NCI-H460 (cell line): ENCODE data around the gene GRPEL2. TPM values are rescaled to one million over a fixed set of nuclear protein-coding genes. Genes with fewer than 3 reads are reported as not detected.

Experiments used
- DNase-seq: peaks from one replicate; pipeline ENCODE4 v3.0.0-alpha.2; 2016; ENCODE audit warnings: low read depth; ENCODE audit errors: extremely low read depth
- total RNA-seq: library from RNA; depleted of rRNA; stranded (reverse); fragments of >200 nt; shearing (Covaris generic); gene quantifications from 2 replicates; pipeline ENCODE4 v1.2.3, GENCODE V29; 2014

Gene GRPEL2
- total RNA-seq, 1 experiment from 2014 or later: 92.3 TPM

DNA sequence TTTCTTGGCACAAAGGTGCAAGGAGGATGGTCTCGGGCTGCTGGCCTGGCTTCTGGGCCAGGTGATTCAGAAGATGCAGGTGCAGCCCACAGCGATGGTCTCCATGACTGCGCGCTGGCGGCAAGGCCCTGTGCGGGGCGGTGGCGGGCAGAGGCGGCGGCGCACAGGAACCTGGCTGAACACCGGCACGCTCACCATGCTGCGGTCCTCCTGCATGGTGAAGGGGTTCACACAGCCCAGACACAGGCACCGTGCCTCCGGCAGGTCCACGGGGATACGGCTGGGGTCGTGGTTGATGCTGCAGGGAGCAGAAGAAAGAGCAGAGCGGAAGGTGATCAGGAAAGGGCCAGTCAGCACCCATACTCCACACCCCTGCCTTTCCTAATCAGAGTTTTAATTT lies 29.0 kb downstream of the GRPEL2 start:
- no peak for DNase-seq

DNA sequence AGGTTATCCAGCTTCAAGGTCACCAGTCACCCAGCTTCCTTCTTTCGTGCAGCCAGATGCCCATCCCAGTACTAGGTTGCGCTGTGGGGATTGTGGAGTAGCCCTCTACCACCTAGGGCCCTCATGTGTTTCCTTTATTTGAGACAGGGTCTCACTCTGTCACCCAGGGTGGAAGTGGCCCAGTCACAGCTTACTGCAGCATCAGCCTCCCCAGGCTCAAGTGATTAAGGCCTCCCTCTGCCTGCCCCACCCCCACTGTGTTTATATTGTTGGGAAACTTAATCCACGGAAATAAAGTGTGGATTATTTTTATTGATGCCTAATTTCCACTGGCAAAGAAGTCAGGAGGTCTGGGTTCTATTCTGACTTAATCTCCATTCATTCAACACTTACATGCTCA lies 29.5 kb downstream of the GRPEL2 start:
- DNase-seq: no peak

DNA sequence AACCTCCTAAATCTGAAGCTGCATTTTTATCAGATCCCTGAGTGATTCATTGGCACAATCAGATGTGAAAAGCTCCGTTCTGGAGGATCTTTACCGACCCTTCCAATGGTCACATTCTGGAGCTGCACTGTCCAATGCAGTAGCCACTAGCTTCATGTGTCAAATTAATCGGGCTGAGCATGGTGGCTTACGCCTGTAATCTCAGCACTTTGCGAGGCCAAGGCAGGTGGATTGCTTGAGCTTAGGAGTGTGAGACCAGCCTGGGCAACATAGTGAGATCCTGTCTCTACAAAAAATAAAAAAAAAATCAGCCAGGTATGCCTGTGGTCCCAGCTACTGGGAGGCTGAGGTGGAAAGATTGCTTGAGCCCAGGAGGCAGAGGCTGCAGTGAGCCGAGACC lies 30.1 kb downstream of the GRPEL2 start:
- DNase-seq: no peak

DNA sequence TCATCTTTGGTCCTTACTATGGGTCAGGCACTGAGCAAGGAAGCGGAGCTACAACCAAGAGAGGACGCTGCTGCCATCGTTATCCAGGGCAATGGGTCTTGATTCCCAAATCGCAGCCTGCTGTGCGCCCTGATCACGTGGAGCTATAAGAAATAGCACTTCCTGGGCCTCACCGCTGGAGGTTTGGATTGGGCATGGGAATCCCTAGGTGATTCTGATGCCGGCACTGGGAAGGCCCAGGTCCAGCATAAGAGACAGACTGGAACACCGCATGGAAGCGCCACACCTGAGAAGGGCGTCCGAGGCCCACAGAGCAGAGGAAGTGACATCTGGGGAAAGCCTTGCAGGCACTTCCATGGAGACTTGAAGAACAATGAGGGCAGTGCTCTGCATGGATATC lies 30.8 kb downstream of the GRPEL2 start:
- no peak for DNase-seq

DNA sequence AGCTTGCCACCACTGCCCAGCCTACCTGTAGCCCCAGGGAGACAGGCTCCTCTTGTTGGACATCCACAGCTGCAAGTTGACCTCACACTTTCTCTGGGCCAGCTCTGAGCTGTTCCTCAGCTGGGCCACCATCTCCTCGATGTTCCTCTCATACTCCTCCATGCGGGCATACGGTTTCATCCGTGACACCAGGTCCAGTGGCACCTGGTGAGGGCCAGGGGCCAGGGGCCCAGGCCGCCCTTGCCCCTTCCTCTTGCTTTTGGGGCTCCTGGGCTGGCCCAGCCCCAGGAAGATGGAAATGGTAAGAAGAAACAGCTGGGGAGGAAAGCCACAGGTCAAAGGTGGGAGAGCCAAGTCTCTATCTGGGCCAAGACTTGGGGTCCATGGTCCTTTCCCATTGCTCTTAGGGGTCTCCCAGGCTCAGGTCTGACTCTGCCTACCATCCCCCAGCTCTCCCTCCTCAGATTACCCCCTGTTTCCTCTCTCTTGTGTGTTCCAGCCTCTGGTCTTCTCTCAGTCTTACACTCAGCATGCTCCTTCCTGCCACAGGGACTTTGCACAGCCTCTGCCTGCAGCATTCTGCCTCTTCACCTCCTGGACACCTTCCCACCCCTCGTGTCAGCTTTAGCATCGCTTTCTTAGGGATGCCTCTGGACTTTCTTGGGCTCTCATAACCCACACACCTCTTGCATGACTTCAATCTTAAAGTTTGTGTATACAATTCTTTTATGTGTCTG lies 31.6 kb downstream of the GRPEL2 start:
- no peak for DNase-seq

DNA sequence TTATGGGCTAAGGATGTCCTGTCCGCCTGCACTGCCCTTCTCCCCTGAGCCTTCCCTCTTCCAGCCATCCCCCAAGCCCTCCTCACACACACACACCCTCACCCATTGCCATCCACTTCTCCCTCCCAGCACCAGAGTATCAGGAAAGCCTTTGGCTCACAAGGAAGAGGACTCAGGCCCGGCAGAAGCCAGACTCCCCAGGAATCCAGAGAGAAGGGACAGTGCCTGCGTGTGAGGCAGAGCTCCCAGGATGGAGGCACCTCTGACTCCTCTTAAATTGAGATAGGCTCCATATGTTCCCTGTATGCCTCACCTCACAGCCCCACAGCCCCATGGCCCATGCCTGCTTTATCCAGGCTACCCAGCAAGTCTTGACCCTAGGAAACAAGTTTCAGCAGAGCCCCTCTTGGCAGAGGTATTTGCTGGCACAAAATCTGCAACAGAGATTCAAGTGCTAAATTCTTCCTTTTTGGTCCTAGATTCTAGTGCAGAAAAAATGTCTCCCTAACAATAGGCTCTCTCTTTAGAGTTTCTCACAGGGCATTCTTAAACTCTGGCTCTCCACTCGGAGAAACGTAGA lies 33.0 kb downstream of the GRPEL2 start:
- DNase-seq: no peak

DNA sequence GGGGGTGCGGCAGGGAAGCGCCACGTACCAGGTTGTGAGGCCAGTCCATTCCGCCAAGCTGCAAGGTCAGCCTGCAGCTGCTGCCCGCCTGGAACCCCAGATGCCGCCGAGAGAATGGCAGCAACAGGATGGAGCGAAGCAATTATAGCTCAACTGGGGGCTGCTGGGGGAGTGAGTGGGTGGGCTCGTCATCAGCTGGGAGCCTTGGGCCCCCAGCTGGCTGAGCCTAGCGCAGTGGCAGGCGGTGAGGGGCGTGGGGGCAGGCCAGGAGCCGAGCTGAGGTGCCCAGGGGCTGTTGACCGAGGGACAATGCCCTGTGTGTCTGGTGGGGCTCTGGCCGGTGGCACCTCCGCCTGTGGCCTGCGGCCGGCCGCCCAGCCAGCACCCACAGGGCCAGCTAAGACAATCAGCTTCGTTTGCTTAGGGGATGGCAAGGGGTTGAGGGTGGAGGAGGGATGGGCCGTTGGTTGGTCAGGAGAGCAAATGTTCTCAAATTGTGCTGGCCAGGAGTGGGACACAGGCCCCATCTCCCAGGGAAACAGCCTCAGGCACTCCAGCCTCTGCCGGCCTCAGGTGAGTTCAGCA lies 34.0 kb downstream of the GRPEL2 start, which contains the start of gene IL17B:
Gene IL17B (minus strand): TSS at position 116 of the 585 bp plus-strand sequence. CDS start 67 bp downstream, at position 49.
- no peak for DNase-seq

DNA sequence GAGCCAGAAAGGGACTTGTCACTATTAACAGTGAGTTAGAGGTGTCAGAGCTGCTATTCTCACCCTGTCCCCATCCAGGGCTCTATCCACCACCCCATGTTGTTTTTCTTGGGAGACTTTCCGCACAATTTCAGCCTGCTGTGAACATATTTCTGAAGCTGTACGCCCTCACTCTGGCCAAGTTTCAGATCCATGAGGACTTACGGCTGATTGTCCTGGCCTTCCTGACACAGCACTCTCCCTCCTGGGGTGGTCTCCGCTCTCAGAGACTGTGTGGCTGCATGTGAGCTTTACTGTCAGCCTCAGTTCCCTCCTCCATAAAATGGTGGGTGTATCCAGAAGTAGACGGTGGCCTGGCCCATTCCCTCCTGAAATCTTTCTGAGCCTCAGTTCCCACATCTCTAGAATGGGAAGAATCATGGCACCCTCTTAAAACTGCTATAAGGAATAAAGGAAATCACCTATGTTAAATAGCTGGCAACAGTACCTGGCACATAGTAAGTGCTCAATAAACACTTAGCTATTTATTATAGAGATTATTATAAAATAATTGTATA lies 34.6 kb downstream of the GRPEL2 start:
- no peak for DNase-seq

DNA sequence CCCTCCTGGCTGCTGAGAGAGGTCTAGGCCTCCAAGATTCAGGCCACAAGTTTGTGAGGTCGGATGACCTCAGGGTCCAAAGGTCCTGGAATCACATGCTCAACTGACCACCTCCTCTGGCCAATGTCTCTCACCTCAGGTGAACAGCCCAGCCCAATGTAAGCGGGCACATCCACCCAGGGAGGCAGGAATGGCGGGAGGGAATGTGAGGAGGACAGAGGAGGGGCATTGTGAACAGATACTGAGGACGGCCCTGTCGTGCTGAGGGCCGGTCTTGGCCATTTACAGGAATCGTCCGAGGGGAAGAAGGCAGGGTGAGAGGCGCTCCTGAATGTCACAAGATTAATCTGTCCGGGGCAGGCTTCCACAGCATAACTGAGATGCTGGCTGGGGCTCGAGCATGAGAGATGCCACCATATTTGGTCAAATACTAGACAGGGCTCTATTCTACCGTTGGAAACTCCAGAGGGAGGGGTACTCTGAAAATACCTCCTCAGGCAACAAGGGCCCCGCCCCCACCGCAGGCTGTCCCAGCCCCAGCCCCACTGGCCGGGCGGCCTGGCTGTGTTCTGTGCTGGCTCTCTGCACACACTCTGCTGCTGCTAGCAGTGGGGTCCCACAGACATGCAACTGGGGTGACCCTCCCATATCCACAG lies 35.3 kb downstream of the GRPEL2 start:
- DNase-seq: no peak

DNA sequence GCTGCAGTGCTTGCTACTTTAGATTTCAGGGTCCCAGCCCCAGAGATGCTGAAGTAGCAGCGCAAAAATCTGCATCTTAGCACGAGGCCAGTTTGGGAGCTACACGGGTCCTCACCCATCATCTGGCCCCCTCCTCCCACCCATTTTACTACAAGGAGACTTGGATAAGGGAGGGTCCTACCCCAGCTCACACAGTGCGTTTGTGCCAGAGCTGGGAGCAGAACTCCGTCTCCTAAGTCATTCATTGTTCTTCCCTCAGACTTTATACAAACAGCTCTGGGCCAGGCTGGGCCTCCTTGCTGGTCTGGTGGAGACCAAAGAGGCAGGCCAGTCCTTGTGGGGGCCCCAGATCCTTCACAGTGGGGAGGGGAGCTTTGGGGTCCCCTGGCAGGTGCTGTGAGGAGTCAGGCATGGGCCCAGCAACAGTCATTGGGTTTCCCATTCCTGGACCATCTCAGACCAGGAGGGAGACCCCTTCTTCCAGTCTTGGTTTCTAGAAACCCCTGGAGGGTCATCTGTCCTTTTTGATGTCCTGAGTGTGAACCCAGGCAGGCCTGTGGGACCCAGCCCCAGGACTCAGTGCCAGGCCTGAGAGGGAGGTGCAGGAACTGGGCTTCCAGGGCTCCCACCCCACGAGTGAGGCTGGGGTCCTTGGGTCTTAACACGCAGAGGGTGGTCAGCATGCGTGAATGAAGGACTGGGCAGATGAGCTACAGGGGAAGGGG lies 36.1 kb downstream of the GRPEL2 start:
- DNase-seq: no peak

DNA sequence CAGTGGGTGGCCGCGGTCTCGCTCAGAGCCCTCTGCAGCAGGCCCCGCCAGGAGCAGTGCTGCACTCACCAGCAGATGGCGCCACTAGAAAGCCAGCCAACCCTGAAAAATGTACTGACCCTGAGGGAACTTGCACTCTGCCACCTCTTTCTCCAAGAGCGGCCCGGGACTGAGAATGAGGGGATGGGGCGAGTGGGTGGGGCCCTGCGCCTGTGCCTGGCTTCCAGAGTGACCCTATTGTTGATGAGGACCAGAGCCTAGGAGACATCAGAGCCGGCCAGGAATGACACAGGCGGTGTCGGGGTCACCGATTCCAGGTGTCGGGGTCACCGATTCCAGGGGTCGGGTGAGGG lies 36.7 kb downstream of the GRPEL2 start:
- peak; percentile 65 for DNase-seq

DNA sequence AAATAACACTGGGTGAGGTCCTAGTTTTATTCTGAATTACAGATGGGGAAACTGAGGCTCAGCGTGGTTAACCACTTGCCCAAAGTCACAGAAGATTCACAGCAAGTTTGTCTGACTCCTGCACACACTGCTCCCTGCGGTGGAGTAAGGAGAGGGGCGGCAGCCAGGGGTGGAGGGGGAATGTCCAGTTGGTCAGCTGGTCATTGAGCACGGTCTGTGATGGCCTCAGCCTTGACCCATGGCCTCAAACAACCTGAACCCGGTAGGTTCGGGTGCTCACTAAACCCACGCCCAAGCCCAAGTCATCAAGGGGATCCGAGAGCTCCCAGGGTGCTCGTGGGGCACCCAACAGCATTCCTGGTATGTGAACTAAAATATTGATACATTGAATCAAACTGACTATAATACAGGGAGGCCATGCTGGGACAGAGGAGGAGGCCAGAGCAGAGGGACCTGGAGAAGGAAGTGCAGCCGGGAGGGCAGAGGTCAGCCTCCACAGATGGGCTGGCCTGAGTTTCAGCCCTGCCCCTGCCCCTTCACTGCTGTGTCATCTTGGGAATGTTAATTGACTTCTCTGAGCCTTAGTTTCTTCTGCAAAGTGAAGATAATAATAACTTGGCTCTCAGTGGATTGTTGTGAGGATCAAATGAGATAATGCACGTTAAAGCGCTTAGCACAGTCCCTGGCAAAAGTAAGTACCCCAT lies 37.4 kb downstream of the GRPEL2 start:
- DNase-seq: no peak

DNA sequence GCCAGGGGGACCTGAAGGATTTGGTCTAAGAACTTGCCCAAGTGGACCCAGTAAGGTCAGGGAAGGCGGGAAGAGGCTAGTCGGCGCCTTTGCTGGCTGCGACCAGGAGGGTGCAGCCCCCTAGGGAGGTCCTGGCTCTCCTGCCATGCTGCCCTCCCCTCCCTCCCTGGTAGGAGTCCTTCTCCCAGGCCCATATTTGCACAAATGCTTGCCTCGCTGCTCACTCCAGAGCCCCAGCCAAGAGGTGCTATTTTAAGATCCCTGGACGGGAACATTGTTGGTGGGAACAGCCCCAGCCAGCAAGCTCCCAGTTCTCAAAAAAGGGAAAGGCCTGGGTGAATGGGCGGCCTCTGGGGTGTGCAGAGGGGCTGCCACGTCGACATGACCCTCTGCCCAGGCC lies 38.1 kb downstream of the GRPEL2 start:
- no peak for DNase-seq

DNA sequence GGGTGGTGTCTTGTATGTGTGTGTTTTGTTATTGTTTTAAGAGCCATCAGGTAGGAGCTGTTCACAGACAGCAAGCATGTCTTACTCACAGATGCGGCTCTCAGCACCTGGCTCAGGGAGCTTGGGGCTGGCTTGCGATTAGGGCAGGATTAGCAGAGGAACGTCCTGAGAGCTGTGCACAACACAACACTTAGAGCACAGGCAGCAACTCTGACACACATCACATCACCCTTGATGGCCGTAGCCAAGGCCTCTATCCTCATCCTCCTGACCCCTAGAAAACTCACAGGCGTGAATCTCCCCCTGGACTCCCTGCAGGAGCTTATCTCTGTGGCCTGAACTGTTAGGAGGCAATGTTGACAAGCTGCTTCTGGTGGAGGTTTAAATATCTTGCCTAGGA lies 40.9 kb downstream of the GRPEL2 start:
- DNase-seq: no peak

DNA sequence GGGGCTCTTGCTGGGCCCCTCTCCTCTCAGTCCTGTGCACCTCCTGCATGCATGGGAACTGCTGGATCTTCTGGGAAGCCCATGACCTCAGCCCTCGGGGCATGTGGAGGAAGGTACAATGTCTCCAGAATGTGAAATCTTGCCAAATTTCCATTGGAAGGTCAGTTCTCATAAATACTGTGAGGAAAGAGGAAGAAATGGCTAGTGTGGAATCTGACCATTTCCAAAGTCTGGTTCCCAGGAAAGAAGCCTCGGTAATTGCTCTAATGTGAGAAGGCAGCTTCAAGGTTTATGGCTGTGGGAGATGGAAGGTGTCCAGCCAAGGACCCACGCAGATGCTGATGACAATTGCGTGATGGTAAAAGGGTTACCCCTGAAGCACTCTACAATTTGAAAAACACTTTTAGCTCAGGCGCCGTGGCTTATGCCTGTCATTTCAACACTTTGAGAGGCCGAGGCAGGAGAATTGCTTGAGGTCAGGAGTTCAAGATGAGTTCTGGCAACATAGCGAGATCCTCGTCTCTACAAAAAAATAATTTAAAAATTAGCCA lies 41.9 kb downstream of the GRPEL2 start:
- DNase-seq: no peak

DNA sequence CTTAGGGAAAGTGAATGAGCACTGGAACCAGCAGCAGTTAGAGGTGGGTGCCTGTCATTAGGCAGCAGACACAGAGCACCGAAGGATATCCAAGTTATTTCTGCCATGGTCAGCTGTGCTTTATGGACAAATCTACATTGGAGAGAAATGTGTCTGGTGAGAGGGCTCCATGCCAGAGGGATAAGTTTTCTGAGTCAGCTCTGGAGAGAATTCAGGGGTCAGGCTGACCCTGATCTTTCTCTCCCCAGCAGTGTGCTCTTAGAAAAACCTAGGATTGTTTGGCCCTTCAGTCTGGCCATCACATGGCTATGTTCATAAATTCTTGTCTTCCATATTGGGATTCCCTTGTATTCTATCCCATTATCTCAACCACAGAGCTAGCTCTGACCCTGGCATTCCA lies 42.7 kb downstream of the GRPEL2 start:
- DNase-seq: no peak

DNA sequence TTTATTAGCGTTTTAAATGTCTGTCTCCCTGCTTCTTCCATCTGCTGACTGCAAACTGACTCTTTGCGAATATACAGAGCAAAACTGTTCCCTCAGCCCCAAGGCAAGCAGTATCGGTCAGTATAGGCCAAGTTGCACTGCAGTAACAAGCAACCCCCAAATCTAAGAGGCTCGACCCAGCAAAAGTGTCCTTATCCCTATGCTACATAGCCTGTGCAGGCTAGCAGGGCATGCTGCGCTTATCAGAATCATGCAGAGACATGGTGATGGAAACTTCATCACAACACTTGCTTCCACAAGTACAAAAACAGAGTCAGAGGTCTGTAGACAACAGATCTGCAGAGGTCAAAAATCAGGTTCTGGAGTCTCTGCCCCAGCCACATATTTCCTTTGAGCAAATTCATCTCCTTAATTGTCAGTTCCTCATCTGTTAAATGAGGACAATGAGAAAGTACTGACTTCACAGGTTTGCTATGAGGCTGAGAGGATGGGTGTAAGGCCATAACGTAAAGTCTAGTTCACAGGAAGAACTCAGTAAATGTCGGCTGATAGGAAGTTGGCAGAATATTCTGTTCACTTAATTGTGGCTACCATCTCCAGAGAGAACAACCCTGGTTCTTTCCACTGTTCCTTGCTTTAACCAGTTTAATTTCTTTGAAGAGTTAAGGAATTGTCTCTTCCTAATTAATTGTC lies 43.3 kb downstream of the GRPEL2 start:
- no peak for DNase-seq

DNA sequence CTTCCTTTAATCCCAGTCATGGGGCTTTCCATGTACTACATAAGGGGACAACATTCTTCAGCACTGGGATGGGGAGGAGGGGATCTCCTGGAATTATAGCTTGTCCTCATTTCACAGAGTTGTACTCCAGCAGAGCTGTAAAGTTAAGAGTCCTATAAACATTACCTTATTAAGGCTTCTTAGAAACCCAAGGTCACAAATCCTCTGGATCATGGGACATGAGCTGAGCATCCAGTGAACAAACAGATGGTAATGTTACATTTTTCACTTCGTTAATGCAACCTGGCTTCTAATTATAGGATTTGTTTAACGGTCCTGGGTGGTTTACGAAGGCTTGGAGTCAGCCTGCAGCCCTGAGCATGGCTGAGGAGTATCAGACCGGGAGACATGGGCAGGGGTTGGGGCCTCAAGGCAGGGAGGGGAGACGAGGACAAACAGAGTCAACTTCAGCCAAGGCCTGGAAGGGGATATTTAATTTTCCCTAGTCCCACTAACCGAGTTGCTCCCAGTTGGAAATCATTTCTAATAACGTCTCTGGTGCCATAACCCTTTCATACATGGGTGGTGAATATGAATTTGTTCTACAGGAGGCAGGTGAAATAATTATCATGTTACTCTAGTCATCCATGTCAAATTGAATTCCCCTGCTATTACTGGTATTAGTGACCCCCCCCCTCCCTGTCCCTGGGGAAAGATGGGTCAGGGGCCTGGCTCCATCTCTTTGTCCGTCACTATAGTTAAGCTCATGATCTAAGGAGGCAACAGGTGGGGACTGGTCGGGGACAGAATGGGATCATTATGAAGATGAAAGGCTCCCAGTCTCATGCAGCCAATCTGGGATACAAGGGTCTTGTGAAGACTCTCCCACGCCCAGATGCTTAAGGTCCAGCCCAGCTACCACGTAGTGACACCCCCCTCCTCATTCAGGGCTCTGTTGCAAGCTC lies 44.5 kb downstream of the GRPEL2 start:
- DNase-seq: no peak
